T-cell (primary cell): Measurements from ENCODE around the gene RUNX1. TPM values are rescaled to one million over a fixed set of nuclear protein-coding genes. Genes with fewer than 3 reads are reported as not detected.

ENCODE experiments used
- ATAC-seq, 4 experiments: fragments of 200-7000 bp in 3 of 4; fragments of 150-1000 bp in 1 of 4; cut with Tn5 transposase; replicated peaks in 1 of 4; 1 replicate in 3 of 4; 2 replicates in 1 of 4; pipeline ENCODE4 v1.10.0; 2021; ENCODE audit warnings: moderate library complexity in 3 of 4, mild to moderate bottlenecking in 2 of 4, moderate number of reproducible peaks in 1 of 4
- CTCF ChIA-PET, 2 donors: fragments of 300-600 bp; sonication (Branson Sonifier 250); formaldehyde crosslinking; loops; one replicate each; lab custom pipeline; 2022; ENCODE audit warnings: antibody characterized with exemption in 2 of 2; lab: Charles Lee
- POLR2A ChIA-PET, 2 donors: fragments of 300-600 bp; sonication (Branson Sonifier 250); formaldehyde crosslinking; loops; one replicate each; lab custom pipeline; 2022; ENCODE audit warnings: antibody characterized with exemption in 2 of 2; lab: Charles Lee
- DNase-seq, 35 experiments: peaks; one replicate each; pipeline versions ENCODE4 v3.0.0 to v3.0.0-alpha.2; 2013 to 2023
- H3K27ac ChIP-seq: one replicate; pipeline ENCODE4 v1.5.1; 2013; ENCODE audit warnings: low read length
- H3K27me3 ChIP-seq, 2 experiments: replicated peaks in 1 of 2; 1 replicate in 1 of 2; 2 replicates in 1 of 2; pipeline versions ENCODE4 v1.6.1 to v1.7.0; 2013; ENCODE audit warnings: low read length in 1 of 2, mixed read lengths in 1 of 2; ENCODE audit not compliant: control insufficient read depth in 2 of 2, insufficient read depth in 2 of 2; ENCODE audit errors: extremely low read depth in 1 of 2
- H3K36me3 ChIP-seq, 2 donors: 1 replicate in 1 of 2; 2 replicates in 1 of 2; pipeline versions ENCODE4 v1.6.1 to v1.7.0; 2013; ENCODE audit warnings: low read length in 1 of 2; ENCODE audit not compliant: control insufficient read depth in 2 of 2, insufficient read depth in 1 of 2; ENCODE audit errors: extremely low read depth in 1 of 2
- H3K4me1 ChIP-seq, 2 experiments: 1 replicate in 1 of 2; 2 replicates in 1 of 2; pipeline versions ENCODE4 v1.6.1 to v1.7.0; 2013; ENCODE audit warnings: low read length in 2 of 2, mixed read lengths in 1 of 2; ENCODE audit not compliant: insufficient read depth in 2 of 2, control insufficient read depth in 1 of 2; ENCODE audit errors: extremely low read depth in 1 of 2
- H3K4me3 ChIP-seq, 2 donors: 1 replicate in 1 of 2; 2 replicates in 1 of 2; pipeline versions ENCODE4 v1.5.1 to v1.7.0; 2013; ENCODE audit warnings: mild to moderate bottlenecking in 2 of 2, low read length in 1 of 2, moderate library complexity in 1 of 2; ENCODE audit not compliant: control insufficient read depth in 1 of 2; ENCODE audit errors: extremely low read depth in 1 of 2
- H3K9me3 ChIP-seq: 2 replicates; pipeline ENCODE4 v1.7.0; 2013
- H3K27ac Mint-ChIP-seq, 2 donors: one replicate each; pipeline ENCODE4 v1.8.0; 2020 to 2021; ENCODE audit warnings: mild to moderate bottlenecking in 2 of 2, mixed read lengths in 2 of 2
- H3K27me3 Mint-ChIP-seq, 2 donors: one replicate each; pipeline ENCODE4 v1.8.0; 2021 to 2022; ENCODE audit warnings: mixed read lengths in 2 of 2
- H3K36me3 Mint-ChIP-seq: one replicate; pipeline ENCODE4 v1.8.0; 2021; ENCODE audit warnings: mixed read lengths
- H3K4me1 Mint-ChIP-seq, 3 donors: one replicate each; pipeline ENCODE4 v1.8.0; 2020 to 2022; ENCODE audit warnings: mixed read lengths in 3 of 3, mild to moderate bottlenecking in 1 of 3
- H3K4me3 Mint-ChIP-seq, 3 donors: one replicate each; pipeline ENCODE4 v1.8.0; 2020 to 2022; ENCODE audit warnings: mild to moderate bottlenecking in 3 of 3, mixed read lengths in 3 of 3, moderate library complexity in 3 of 3
- H3K9me3 Mint-ChIP-seq, 3 donors: one replicate each; pipeline ENCODE4 v1.8.0; 2020 to 2022; ENCODE audit warnings: mixed read lengths in 3 of 3
- WGBS: methylation state at CpG from one replicate; pipeline ENCODE4 v1.1.5; 2013; ENCODE audit warnings: missing lambda C conversion rate; ENCODE audit not compliant: insufficient coverage; 5-methylcytosine and 5-hydroxymethylcytosine counted together
- total RNA-seq, 35 experiments: library from RNA in 6 of 35; stranded (reverse) in 6 of 35; fragments of 120-200 nt in 1 of 35; gene quantifications; one replicate each; pipeline versions ENCODE4 v1.2.1 to v1.2.4 and lab custom pipeline; 2013 to 2026

Gene RUNX1
- total RNA-seq, 5 donors from 2014 or later (not counting 1 experiment from before 2014, with no cell fraction given): 87.0 to 117 (median 104) TPM

- CTCF ChIA-PET: no interaction called here
- 94% methylated on average over 2 of the region's 2 CpGs for WGBS
These were observed 22.2 kb upstream of the RUNX1 start for GRCh38 chr21:35071347-35071746.

DNA sequence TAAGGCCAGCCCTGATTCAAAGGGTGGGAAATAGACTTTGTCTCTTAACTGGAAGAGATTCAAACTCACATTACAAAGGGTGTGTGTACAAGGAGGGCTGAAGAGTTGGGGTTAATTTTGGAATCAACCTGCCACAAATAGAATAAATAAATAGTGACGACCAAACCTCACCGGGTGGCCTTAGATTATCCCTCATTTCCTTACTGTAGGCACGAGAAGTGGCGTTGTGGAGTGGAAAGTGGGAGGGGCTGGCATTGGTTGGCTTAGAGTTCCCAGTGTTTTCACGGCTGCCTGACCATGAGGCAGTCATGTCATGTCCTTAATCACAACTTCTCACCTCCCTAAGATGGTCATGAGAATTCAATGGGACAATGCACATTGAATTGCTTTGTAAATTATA, 21.3 kb upstream of the RUNX1 start:
- H3K4me1 Mint-ChIP-seq: no peaks in the 10 kb centered on the region
- no peak overlapping the region for H3K27ac Mint-ChIP-seq
- no CpG with 5 or more reads among the region's 5 CpGs for WGBS
- Histone ChIP-seq H3K9me3 (no peaks in the 10 kb centered on the region), H3K36me3 (no peaks in the 10 kb centered on the region), H3K27me3 (no peaks in the 10 kb centered on the region), H3K4me3 (no peak overlapping the region), H3K4me1 (no peaks in the 10 kb centered on the region), H3K27ac (no peak overlapping the region)
- no peak for DNase-seq
- peaks cover 0 to 9% (median 6%) of the 10 kb centered on the region in 3 donors for H3K9me3 Mint-ChIP-seq
- H3K36me3 Mint-ChIP-seq: peaks cover 3% of the 10 kb centered on the region
- POLR2A ChIA-PET: no interaction called here
- H3K4me3 Mint-ChIP-seq: no peak overlapping the region
- CTCF ChIA-PET: no interaction called here
- no peaks in the 10 kb centered on the region for H3K27me3 Mint-ChIP-seq
- ATAC-seq: no peak

More at GRCh38 chr21:35071347-35071746, 22.2 kb upstream of the RUNX1 start:
- no peaks in the 10 kb centered on the region for H3K27me3 ChIP-seq
- no peak overlapping the region for H3K4me3 ChIP-seq
- ATAC-seq: no peak
- DNase-seq: no peak
- no peaks in the 10 kb centered on the region for H3K27me3 Mint-ChIP-seq
- no peak overlapping the region for H3K27ac Mint-ChIP-seq
- H3K9me3 ChIP-seq: no peaks in the 10 kb centered on the region
- H3K4me1 Mint-ChIP-seq: no peaks in the 10 kb centered on the region
- POLR2A ChIA-PET: interaction anchor here (0.6 to 0.8 kb wide), 2 partner anchors 57 to 88 kb away, joined by 4 to 8 read pairs; no protein-coding TSS in a partner anchor
- no peak overlapping the region for H3K27ac ChIP-seq
- H3K9me3 Mint-ChIP-seq: peaks cover 0 to 9% (median 6%) of the 10 kb centered on the region in 3 donors
- no peaks in the 10 kb centered on the region for H3K4me1 ChIP-seq
- H3K36me3 Mint-ChIP-seq: peaks cover 3% of the 10 kb centered on the region
- H3K36me3 ChIP-seq: no peaks in the 10 kb centered on the region
- H3K4me3 Mint-ChIP-seq: no peak overlapping the region

DNA sequence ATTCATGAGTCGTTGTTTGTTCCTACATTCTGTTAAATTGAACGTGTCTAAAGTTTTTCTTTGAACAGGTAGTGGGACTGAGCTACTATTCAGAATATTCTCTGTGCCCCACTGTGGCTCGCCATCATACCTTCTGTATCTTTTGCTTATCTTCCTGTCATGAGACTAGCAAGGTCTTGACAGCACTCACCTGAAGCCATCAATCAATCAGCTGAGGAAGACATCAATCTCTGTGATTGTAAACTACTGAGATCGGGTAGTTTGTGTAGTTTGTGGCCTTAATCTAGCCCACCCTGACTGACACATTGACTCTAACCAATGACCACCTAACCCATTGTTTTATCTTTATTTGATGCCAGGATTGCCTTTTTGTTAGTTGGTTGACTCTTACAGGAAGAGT, 17.7 kb upstream of the RUNX1 start:
- Mint-ChIP-seq H3K4me3 (no peak overlapping the region), H3K36me3 (no peaks in the 10 kb centered on the region), H3K27ac (no peak overlapping the region), H3K27me3 (no peaks in the 10 kb centered on the region), H3K4me1 (peaks cover 3 to 8% (median 7%) of the 10 kb centered on the region in 3 donors), H3K9me3 (no peaks in the 10 kb centered on the region)
- ChIA-PET POLR2A (interaction anchor here (0.7 kb wide), 4 partner anchors 10 to 1919 kb away, joined by 3 to 12 read pairs (median 8); no protein-coding TSS in a partner anchor), CTCF (interaction anchor here (0.6 to 0.7 kb wide), 3 partner anchors 26 to 293 kb away, joined by 3 to 12 read pairs (median 4); no protein-coding TSS in a partner anchor)
- Histone ChIP-seq H3K4me3 (no peak overlapping the region), H3K4me1 (no peaks in the 10 kb centered on the region), H3K9me3 (no peaks in the 10 kb centered on the region), H3K27ac (no peak overlapping the region), H3K36me3 (no peaks in the 10 kb centered on the region), H3K27me3 (no peaks in the 10 kb centered on the region)
- no peak for DNase-seq
- no peak for ATAC-seq
- 83% methylated on average over 1 of the region's 4 CpGs for WGBS

DNA sequence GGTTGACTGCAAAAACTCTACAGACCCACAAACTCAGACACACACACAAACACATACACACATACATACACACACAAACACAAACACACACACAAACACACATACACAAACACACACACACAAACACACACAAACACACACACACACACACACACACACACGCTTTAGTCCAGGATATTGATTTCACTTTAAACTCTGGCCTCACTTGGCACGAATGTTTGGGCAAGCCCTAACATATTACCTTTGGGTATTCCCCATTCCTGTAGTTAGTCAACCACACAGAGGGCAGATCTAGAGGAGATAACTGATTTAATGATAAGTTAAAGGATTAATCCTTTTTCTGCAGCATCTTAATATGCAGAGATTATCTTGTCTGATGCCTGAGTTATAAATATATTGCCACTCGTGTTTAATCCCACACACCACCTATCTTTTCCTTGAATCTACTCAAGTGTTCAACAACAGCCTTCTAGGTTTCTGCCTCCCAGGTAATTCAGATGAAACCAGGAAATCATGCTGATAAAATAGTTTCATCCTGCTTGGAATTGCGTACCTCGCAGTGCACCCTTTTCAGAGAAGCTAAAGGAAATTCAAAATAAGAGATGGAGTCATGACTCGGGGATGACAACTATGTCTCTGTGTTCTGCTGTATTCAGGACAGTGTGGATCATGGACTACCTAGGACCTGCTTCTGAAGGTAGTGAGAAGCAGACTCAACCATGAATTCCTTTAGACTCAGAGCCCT, 14.5 kb upstream of the RUNX1 start:
- Histone ChIP-seq H3K27me3 (no peaks in the 10 kb centered on the region), H3K9me3 (no peaks in the 10 kb centered on the region), H3K27ac (no peak overlapping the region), H3K4me1 (no peaks in the 10 kb centered on the region), H3K4me3 (no peak overlapping the region), H3K36me3 (no peaks in the 10 kb centered on the region)
- no peaks in the 10 kb centered on the region for H3K27me3 Mint-ChIP-seq
- ChIA-PET CTCF (no interaction called here), POLR2A (no interaction called here)
- ATAC-seq (no peak), DNase-seq (no peak)
- H3K9me3 Mint-ChIP-seq: no peaks in the 10 kb centered on the region
- H3K36me3 Mint-ChIP-seq: no peaks in the 10 kb centered on the region
- peaks cover 11 to 24% (median 19%) of the 10 kb centered on the region in 3 donors for H3K4me1 Mint-ChIP-seq
- no peak overlapping the region for H3K27ac Mint-ChIP-seq
- 95% methylated on average over 3 of the region's 6 CpGs for WGBS
- H3K4me3 Mint-ChIP-seq: no peak overlapping the region

- 100% methylated on average over 1 of the region's 3 CpGs for WGBS
- H3K9me3 Mint-ChIP-seq: no peaks in the 10 kb centered on the region
- ChIA-PET CTCF (no interaction called here), POLR2A (no interaction called here)
- Histone ChIP-seq H3K4me3 (no peak overlapping the region), H3K9me3 (no peaks in the 10 kb centered on the region), H3K4me1 (no peaks in the 10 kb centered on the region), H3K36me3 (no peaks in the 10 kb centered on the region), H3K27me3 (no peaks in the 10 kb centered on the region), H3K27ac (no peak overlapping the region)
- H3K4me3 Mint-ChIP-seq: no peak overlapping the region
- ATAC-seq: no peak
- peaks cover 11 to 30% (median 22%) of the 10 kb centered on the region in 3 donors for H3K4me1 Mint-ChIP-seq
- no peak overlapping the region for H3K27ac Mint-ChIP-seq
- DNase-seq: no peak
- no peaks in the 10 kb centered on the region for H3K27me3 Mint-ChIP-seq
- no peaks in the 10 kb centered on the region for H3K36me3 Mint-ChIP-seq
These were observed 12.9 kb upstream of the RUNX1 start for GRCh38 chr21:35062016-35062415.

GRCh38 chr21:35059742-35060141, 10.6 kb upstream of the RUNX1 start:
- Histone ChIP-seq H3K4me3 (no peak overlapping the region), H3K36me3 (no peaks in the 10 kb centered on the region), H3K9me3 (no peaks in the 10 kb centered on the region), H3K4me1 (no peaks in the 10 kb centered on the region), H3K27ac (no peak overlapping the region), H3K27me3 (no peaks in the 10 kb centered on the region)
- Mint-ChIP-seq H3K9me3 (no peaks in the 10 kb centered on the region), H3K4me3 (no peak overlapping the region), H3K4me1 (peaks cover 11 to 30% (median 22%) of the 10 kb centered on the region in 3 donors), H3K27ac (no peak overlapping the region), H3K36me3 (no peaks in the 10 kb centered on the region), H3K27me3 (no peaks in the 10 kb centered on the region)
- ATAC-seq (no peak), DNase-seq (no peak)
- WGBS: no CpG with 5 or more reads among the region's 3 CpGs
- POLR2A ChIA-PET: interaction anchor here (0.6 kb wide), 3 partner anchors 48 to 973 kb away, joined by 3 to 4 read pairs (median 3); no protein-coding TSS in a partner anchor
- CTCF ChIA-PET: interaction anchor here (0.6 to 0.8 kb wide), 4 partner anchors 8 to 525 kb away, joined by 3 to 4 read pairs (median 3); no protein-coding TSS in a partner anchor
